GM18519 (cell line): ENCODE results near the gene LUC7L2.
"Not testable (repeated sequence)": the region's sequence is repeated elsewhere in the genome, so short reads cannot be mapped to it uniquely, and the experiment has no call there.

Experiments used
- ATAC-seq: cut with Tn5 transposase; IDR thresholded peaks from one replicate; pipeline ENCODE4 v1.9.1; 2021; ENCODE audit warnings: mild to moderate bottlenecking, moderate library complexity; ENCODE audit not compliant: unreplicated experiment, low FRiP score

LUC7L2 gene

GRCh38 chr7:139394540-139394939 lies 34.8 kb downstream of the LUC7L2 start:
- ATAC-seq: no peak

GRCh38 chr7:139396323-139396951 lies 36.7 kb downstream of the LUC7L2 start:
- ATAC-seq: no peak

GRCh38 chr7:139397192-139397591 lies 37.5 kb downstream of the LUC7L2 start:
- ATAC-seq: no peak

GRCh38 chr7:139403601-139404000 lies 43.9 kb downstream of the LUC7L2 start:
- no peak for ATAC-seq

- no peak for ATAC-seq
Observed at GRCh38 chr7:139407555-139407954, 47.9 kb downstream of the LUC7L2 start.

GRCh38 chr7:139414743-139415402 lies 55.2 kb downstream of the LUC7L2 start:
- ATAC-seq: not testable (repeated sequence)

GRCh38 chr7:139416405-139416804 lies 56.7 kb downstream of the LUC7L2 start:
- no peak for ATAC-seq

GRCh38 chr7:139417478-139417877 lies 57.8 kb downstream of the LUC7L2 start:
- ATAC-seq: no peak

GRCh38 chr7:139421123-139421522 lies 61.4 kb downstream of the LUC7L2 start:
- ATAC-seq: no peak

GRCh38 chr7:139422126-139422525 lies 62.4 kb downstream of the LUC7L2 start:
- ATAC-seq: no peak

GRCh38 chr7:139423091-139423490 lies 63.4 kb downstream of the LUC7L2 start:
- no peak for ATAC-seq

- no peak for ATAC-seq
Observed at GRCh38 chr7:139424004-139424403, 64.3 kb downstream of the LUC7L2 start.

GRCh38 chr7:139425701-139426100 lies 66.0 kb downstream of the LUC7L2 start:
- not testable (repeated sequence) for ATAC-seq

GRCh38 chr7:139426258-139427028 lies 66.7 kb downstream of the LUC7L2 start:
- no peak for ATAC-seq

GRCh38 chr7:139427029-139427420 lies 67.3 kb downstream of the LUC7L2 start:
- ATAC-seq: no peak

GRCh38 chr7:139427788-139428187 lies 68.1 kb downstream of the LUC7L2 start:
- ATAC-seq: no peak

- not testable (repeated sequence) for ATAC-seq
Observed at GRCh38 chr7:139429735-139430134, 70.0 kb downstream of the LUC7L2 start.

- no peak for ATAC-seq
Observed at GRCh38 chr7:139430443-139430842, 70.7 kb downstream of the LUC7L2 start.

GRCh38 chr7:139431010-139431409 lies 71.3 kb downstream of the LUC7L2 start:
- ATAC-seq: no peak

- no peak for ATAC-seq
Observed at GRCh38 chr7:139431459-139431858, 71.8 kb downstream of the LUC7L2 start.

GRCh38 chr7:139436806-139437205 lies 77.1 kb downstream of the LUC7L2 start:
- no peak for ATAC-seq

GRCh38 chr7:139439375-139439774 lies 79.7 kb downstream of the LUC7L2 start:
- ATAC-seq: no peak
